Muscle layer of colon (tissue), 2 donors: Measurements from ENCODE around the gene ELFN2.

Experiments
- H3K27ac ChIP-seq: one replicate; pipeline ENCODE4 v1.7.0; 2013; ENCODE audit warnings: low read depth, mild to moderate bottlenecking, low read length, moderate library complexity
- H3K27me3 ChIP-seq, 2 donors: one replicate each; pipeline ENCODE4 v1.7.0; 2013; ENCODE audit warnings: low read length in 2 of 2, mild to moderate bottlenecking in 2 of 2; ENCODE audit not compliant: insufficient read depth in 2 of 2, control insufficient read depth in 1 of 2
- H3K36me3 ChIP-seq: one replicate; pipeline ENCODE4 v1.7.0; 2013; ENCODE audit warnings: mild to moderate bottlenecking, low read length; ENCODE audit not compliant: insufficient read depth
- H3K4me1 ChIP-seq: one replicate; pipeline ENCODE4 v1.7.0; 2013; ENCODE audit warnings: mild to moderate bottlenecking, low read length; ENCODE audit not compliant: insufficient read depth
- H3K4me3 ChIP-seq, 2 donors: one replicate each; pipeline ENCODE4 v1.7.0; 2013; ENCODE audit warnings: low read length in 2 of 2, low read depth in 1 of 2, mild to moderate bottlenecking in 1 of 2, moderate library complexity in 1 of 2
- H3K9ac ChIP-seq: one replicate; pipeline ENCODE4 v1.7.0; 2013; ENCODE audit warnings: low read length
- H3K9me3 ChIP-seq: one replicate; pipeline ENCODE4 v1.7.0; 2013; ENCODE audit warnings: mild to moderate bottlenecking, low read length
- donor health status: abdominal sarcoma.
- donor health status: Adenocarcinoma of cecum.

ELFN2 gene

DNA sequence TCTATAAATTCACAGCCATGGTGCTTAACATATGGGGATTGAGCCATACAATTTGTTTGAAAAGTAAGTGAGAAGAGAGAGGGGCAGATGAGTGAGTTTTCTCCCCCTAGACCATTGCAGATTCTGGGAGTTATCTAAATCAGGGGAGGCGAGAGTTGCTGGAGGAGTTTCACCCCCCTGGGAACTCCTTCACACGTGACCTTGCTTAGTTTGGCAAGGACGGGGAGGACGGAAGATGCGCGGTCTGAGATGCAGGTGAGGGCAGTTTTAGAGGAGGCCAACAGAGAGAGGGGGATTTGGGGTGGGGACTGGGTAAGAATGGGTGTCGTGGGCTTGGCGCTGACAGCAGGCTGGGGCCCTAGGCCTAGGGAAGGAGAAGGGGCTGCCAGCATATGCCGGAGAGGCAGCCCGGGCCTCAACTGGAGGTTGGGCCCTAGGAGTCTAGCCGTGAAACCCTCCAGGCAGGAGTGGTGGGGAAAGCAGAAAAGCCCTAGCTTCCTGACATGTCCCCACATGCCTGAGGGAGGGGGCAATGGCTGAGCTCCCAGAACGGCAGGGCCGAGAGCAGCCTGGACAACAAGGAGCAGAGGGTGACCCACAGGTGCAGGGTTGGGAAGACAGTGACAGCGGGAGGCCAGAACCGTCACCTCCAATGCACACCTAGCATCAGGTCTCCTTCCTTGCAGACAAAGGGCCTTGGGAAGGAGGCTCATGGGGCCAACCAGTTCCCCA is 63.9 kb downstream of the ELFN2 start:
- Histone ChIP-seq H3K9me3 (no peaks in the 10 kb centered on the region), H3K27me3 (peaks cover 0 to 3% of the 10 kb centered on the region in 2 donors), H3K4me1 (no peaks in the 10 kb centered on the region), H3K9ac (no peak overlapping the region), H3K4me3 (no peak overlapping the region), H3K27ac (no peak overlapping the region), H3K36me3 (no peaks in the 10 kb centered on the region)

- H3K9me3 ChIP-seq = no peaks in the 10 kb centered on the region
- H3K4me1 ChIP-seq = no peaks in the 10 kb centered on the region
- H3K9ac ChIP-seq = no peak overlapping the region
- no peak overlapping the region for H3K27ac ChIP-seq
- peaks cover 0 to 3% of the 10 kb centered on the region in 2 donors for H3K27me3 ChIP-seq
- no peaks in the 10 kb centered on the region for H3K36me3 ChIP-seq
- H3K4me3 ChIP-seq = no peak overlapping the region
Observed at GRCh38 chr22:37362621-37363020, 64.7 kb downstream of the ELFN2 start.

DNA sequence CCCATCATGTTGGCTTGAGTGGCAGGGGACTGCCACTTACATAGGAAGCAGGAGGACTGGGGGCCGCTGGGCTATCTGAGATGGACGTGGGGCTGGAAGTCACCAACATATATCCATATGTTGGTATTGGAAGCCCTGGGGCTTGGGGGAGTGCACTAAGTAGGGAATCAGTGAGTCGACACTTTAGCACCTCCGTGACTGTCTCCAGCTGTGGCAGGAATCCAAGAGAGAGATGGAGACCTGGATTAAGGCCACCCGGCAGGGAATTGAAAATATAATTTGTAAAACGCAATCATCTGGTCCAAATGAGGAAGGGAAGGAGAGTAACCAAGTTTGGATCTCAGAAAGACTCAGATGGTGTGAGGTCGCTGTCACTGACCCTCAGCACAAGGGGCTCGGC is 68.4 kb downstream of the ELFN2 start:
- H3K36me3 ChIP-seq = no peaks in the 10 kb centered on the region
- H3K9ac ChIP-seq = no peak overlapping the region
- no peaks in the 10 kb centered on the region for H3K9me3 ChIP-seq
- H3K4me3 ChIP-seq = no peak overlapping the region
- H3K4me1 ChIP-seq = no peaks in the 10 kb centered on the region
- peaks cover 0 to 22% of the 10 kb centered on the region in 2 donors for H3K27me3 ChIP-seq
- H3K27ac ChIP-seq = no peak overlapping the region

DNA sequence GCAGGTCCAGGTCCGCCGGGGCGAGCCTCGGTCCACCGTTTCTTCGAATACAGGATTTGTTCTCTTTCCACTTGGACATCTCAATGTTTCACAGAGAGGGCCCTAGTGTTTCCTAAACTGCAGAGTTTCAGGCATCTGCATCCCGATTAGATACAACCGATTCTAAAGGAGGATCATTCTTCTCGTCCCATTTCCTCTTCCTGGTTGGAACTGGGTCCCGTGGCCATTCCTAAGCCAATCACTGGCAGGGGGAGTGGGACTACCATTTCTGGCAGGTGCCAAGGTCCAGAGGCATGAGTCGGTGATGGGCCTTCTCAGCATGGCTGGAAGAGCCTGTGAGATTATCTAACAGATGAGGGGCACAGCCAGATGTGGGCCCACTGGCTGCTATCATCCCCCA is 68.9 kb downstream of the ELFN2 start:
- Histone ChIP-seq H3K27me3 (peaks cover 0 to 22% of the 10 kb centered on the region in 2 donors), H3K4me1 (no peaks in the 10 kb centered on the region), H3K36me3 (no peaks in the 10 kb centered on the region), H3K9ac (no peak overlapping the region), H3K4me3 (no peak overlapping the region), H3K27ac (no peak overlapping the region), H3K9me3 (no peaks in the 10 kb centered on the region)

- no peaks in the 10 kb centered on the region for H3K4me1 ChIP-seq
- H3K9ac ChIP-seq = no peak overlapping the region
- no peak overlapping the region for H3K27ac ChIP-seq
- peaks cover 0 to 22% of the 10 kb centered on the region in 2 donors for H3K27me3 ChIP-seq
- no peaks in the 10 kb centered on the region for H3K9me3 ChIP-seq
- no peaks in the 10 kb centered on the region for H3K36me3 ChIP-seq
- no peak overlapping the region for H3K4me3 ChIP-seq
Observed at GRCh38 chr22:37357446-37358075, 69.7 kb downstream of the ELFN2 start.

GRCh38 chr22:37356922-37357321 is 70.4 kb downstream of the ELFN2 start:
- Histone ChIP-seq H3K9me3 (no peaks in the 10 kb centered on the region), H3K27ac (no peak overlapping the region), H3K9ac (no peak overlapping the region), H3K4me3 (no peak overlapping the region), H3K4me1 (no peaks in the 10 kb centered on the region), H3K36me3 (no peaks in the 10 kb centered on the region), H3K27me3 (peaks cover 0 to 19% of the 10 kb centered on the region in 2 donors)

DNA sequence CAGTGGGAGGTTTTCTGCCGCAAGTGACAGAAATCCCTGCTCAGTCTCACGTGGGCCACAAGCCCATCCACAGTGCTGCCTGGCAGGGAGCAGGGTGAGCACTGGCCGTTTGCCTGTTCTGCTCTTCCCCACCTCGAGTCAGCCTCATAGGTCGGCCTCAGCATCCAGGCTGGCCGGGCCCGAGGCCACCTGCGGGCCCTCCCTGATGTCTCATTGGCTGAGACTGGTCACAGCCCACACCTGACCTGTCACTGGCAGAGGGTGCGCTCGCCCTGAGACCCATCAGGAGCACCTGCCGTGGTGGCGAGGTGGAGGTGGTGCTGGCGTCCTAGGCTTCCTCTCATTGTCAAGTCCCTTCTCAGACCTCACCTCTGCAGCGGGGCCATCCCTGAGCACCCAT is 72.1 kb downstream of the ELFN2 start:
- no peaks in the 10 kb centered on the region for H3K4me1 ChIP-seq
- peaks cover 0 to 19% of the 10 kb centered on the region in 2 donors for H3K27me3 ChIP-seq
- no peak overlapping the region for H3K4me3 ChIP-seq
- no peaks in the 10 kb centered on the region for H3K9me3 ChIP-seq
- no peak overlapping the region for H3K27ac ChIP-seq
- H3K36me3 ChIP-seq = no peaks in the 10 kb centered on the region
- no peak overlapping the region for H3K9ac ChIP-seq

- no peaks in the 10 kb centered on the region for H3K9me3 ChIP-seq
- no peak overlapping the region for H3K4me3 ChIP-seq
- H3K9ac ChIP-seq = no peak overlapping the region
- peaks cover 0 to 19% of the 10 kb centered on the region in 2 donors for H3K27me3 ChIP-seq
- H3K4me1 ChIP-seq = no peaks in the 10 kb centered on the region
- no peak overlapping the region for H3K27ac ChIP-seq
- H3K36me3 ChIP-seq = no peaks in the 10 kb centered on the region
Observed at GRCh38 chr22:37354670-37355069, 72.6 kb downstream of the ELFN2 start.

DNA sequence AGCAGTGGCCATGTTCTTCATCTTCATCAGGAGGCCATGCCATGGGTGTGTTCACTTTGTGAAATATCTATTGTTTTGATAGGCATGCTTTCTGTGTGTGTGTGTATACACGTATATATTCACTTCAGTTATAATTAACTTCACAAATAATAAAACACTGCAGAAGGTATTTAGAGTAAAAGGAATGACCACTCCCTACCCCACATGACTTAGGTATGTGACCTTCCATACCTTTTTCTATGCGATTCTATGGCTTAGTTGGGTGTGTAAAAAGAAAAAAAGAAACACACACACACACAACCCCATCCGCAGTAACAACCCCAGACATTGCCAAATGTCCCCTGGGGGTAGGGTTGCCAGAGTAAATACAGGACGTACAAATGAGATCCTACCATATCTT is 73.0 kb downstream of the ELFN2 start:
- no peak overlapping the region for H3K4me3 ChIP-seq

GRCh38 chr22:37353839-37354238 is 73.4 kb downstream of the ELFN2 start:
- Histone ChIP-seq H3K4me3 (no peak overlapping the region), H3K9ac (no peak overlapping the region)

More for the DNA sequence above, 73.0 kb downstream of the ELFN2 start:
- H3K36me3 ChIP-seq = no peaks in the 10 kb centered on the region
- H3K27me3 ChIP-seq = peaks cover 0 to 19% of the 10 kb centered on the region in 2 donors
- no peaks in the 10 kb centered on the region for H3K9me3 ChIP-seq
- no peak overlapping the region for H3K27ac ChIP-seq
- H3K4me1 ChIP-seq = no peaks in the 10 kb centered on the region
- H3K9ac ChIP-seq = no peak overlapping the region

DNA sequence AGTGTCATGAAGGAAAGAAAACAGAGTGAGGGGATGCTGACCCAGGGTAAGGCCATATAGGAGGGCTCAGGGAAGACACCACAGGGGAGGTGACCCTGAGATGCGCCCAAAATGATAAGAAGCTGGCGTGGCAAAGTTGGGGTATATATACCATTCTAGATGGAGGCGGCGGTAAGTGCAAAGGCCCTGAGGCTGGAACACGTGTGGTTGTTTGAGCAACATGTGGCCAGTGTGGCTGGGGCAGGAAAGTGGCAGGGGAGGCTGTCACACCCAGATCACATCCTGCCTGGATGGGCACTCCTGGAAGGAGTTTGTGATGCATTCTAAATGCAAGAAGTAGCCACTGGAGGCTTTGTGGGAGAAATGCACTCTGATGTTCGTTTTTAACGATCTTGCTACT is 74.8 kb downstream of the ELFN2 start:
- Histone ChIP-seq H3K36me3 (no peaks in the 10 kb centered on the region), H3K27me3 (peaks cover 0 to 19% of the 10 kb centered on the region in 2 donors), H3K4me1 (no peaks in the 10 kb centered on the region), H3K9ac (no peak overlapping the region), H3K27ac (no peak overlapping the region), H3K9me3 (no peaks in the 10 kb centered on the region), H3K4me3 (no peak overlapping the region)

More at GRCh38 chr22:37353839-37354238, 73.4 kb downstream of the ELFN2 start:
- no peaks in the 10 kb centered on the region for H3K36me3 ChIP-seq
- H3K9me3 ChIP-seq = no peaks in the 10 kb centered on the region
- no peaks in the 10 kb centered on the region for H3K4me1 ChIP-seq
- no peak overlapping the region for H3K27ac ChIP-seq
- peaks cover 0 to 19% of the 10 kb centered on the region in 2 donors for H3K27me3 ChIP-seq

- Histone ChIP-seq H3K9me3 (no peaks in the 10 kb centered on the region), H3K4me1 (peaks cover 3% of the 10 kb centered on the region), H3K27ac (no peak overlapping the region), H3K4me3 (no peak overlapping the region), H3K27me3 (peaks cover 0 to 15% of the 10 kb centered on the region in 2 donors), H3K9ac (no peak overlapping the region), H3K36me3 (no peaks in the 10 kb centered on the region)
Observed at GRCh38 chr22:37351232-37351631, 76.0 kb downstream of the ELFN2 start.
